ENCODE data around the gene PNMA6E.
"Not testable (repeated sequence)": the region's sequence is repeated elsewhere in the genome, so short reads cannot be mapped to it uniquely, and the experiment has no call there.

The PNMA6E gene

DNA sequence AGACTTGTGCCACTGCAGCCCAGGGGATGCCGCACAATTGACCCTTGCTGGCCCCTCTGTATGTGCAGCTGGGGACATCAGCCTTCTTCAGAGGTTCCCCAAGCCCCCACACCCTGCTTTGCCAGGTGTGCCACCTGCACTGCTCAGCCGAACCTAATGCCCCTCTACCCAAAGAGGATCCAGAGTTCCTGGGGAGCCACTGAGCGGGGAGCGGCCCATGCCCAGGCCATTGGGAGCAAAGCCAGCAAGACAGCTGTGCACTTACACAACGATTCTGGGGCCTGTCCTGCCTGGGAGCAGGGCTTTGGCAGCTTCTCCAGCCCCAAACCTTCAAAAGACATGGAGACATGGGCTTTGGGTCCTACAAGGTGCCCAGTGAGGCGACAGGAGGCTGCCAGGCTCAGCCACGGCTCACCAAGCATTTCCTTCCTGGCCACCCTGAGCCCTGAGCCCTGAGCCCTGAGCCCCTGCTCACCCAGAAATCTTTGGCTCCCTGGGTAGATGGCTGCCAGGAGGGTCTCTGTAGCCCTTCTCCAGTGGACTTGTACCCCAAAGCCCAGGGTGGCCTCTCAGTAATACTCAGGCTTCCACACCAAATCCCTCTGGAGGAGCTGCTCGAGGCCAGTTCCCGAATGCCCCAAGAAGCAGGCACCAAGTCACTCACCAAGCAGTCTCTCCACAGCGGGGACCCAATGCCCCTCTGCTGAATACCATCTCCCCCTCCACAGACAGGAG, 13.0 kb downstream of the PNMA6E start:
- Mint-ChIP-seq H3K4me3 (no peak overlapping the region), H3K4me1 (ENCODE audit: low read depth) (no peaks in the 10 kb centered on the region), H3K27me3 (no peaks in the 10 kb centered on the region)

DNA sequence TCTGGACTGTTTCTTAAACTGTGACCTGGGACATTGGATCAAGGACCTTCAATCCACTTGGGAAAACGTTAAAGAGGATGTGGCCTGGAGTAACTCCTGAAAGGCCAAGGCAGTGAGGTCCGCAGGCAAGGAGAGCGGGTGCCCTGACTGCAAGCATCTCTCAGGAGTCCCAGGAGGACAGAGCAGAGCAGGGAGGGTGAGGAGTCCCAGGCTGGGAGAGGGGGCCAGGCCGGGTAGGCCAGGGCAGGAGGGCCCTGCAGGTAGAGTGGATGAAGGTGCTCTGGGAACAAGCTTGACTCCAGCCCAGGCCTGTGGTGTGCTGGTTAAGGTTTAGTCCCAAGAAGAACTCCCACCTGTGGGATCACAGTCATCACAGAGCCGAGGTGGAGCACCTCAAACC, 13.8 kb downstream of the PNMA6E start:
- H3K9me3 Mint-ChIP-seq = no peaks in the 10 kb centered on the region
- no peaks in the 10 kb centered on the region for H3K27me3 Mint-ChIP-seq
- H3K4me3 Mint-ChIP-seq = no peak overlapping the region

More for the DNA sequence above, 13.0 kb downstream of the PNMA6E start:
- Mint-ChIP-seq H3K36me3 (ENCODE audit: low read depth) (no peaks in the 10 kb centered on the region), H3K27ac (no peak overlapping the region), H3K9me3 (no peaks in the 10 kb centered on the region)

DNA sequence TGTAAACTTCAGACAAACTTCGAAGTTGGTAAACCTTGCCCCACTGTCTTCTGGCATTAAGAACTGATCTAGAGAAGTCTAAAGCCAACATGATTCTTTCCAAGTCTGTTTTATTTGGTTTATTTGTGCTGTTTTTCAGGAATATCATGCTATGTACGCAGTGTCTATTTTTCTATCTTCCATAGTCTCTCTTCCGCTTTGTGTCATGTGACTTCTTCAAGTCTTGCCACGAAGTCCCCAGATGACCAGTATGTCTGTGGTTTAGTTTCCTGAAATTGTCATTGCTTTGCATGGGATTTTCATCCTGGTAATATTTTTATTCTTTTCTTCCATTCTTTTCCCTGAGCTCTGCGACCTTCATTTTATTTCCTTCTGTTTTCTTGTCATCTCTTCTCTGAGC, 15.1 kb downstream of the PNMA6E start:
- no peaks in the 10 kb centered on the region for H3K36me3 Mint-ChIP-seq (ENCODE audit: low read depth)
- no peak overlapping the region for H3K27ac Mint-ChIP-seq
- H3K27me3 Mint-ChIP-seq = no peaks in the 10 kb centered on the region
- no peaks in the 10 kb centered on the region for H3K9me3 Mint-ChIP-seq
- H3K4me1 Mint-ChIP-seq (ENCODE audit: low read depth) = no peaks in the 10 kb centered on the region
- H3K4me3 Mint-ChIP-seq = no peak overlapping the region

More for the DNA sequence above, 13.8 kb downstream of the PNMA6E start:
- Mint-ChIP-seq H3K27ac (no peak overlapping the region), H3K36me3 (ENCODE audit: low read depth) (no peaks in the 10 kb centered on the region), H3K4me1 (ENCODE audit: low read depth) (no peaks in the 10 kb centered on the region)

DNA sequence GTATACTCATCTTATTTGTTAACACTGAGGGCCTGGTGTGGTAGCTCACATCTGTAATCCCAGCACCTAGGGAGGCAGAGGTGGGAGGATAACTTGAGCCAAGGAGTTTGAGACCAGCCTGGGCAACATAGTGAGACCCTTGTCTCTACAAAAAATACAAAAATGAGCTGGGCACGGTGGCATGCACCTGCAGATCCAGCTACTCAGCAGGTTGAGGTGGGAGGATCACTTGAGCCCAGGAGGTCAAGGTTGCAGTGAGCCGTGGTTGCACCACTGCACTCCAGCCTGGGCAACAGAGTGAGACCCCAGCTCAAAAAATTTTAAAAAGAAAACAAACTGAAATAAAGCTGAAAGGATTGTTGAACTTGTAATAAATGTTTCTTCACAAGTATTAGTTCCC, 16.2 kb downstream of the PNMA6E start:
- H3K9me3 Mint-ChIP-seq; H3K36me3 Mint-ChIP-seq (ENCODE audit: low read depth); H3K4me3 Mint-ChIP-seq; H3K27me3 Mint-ChIP-seq; H3K4me1 Mint-ChIP-seq (ENCODE audit: low read depth); H3K27ac Mint-ChIP-seq: not testable (repeated sequence)

DNA sequence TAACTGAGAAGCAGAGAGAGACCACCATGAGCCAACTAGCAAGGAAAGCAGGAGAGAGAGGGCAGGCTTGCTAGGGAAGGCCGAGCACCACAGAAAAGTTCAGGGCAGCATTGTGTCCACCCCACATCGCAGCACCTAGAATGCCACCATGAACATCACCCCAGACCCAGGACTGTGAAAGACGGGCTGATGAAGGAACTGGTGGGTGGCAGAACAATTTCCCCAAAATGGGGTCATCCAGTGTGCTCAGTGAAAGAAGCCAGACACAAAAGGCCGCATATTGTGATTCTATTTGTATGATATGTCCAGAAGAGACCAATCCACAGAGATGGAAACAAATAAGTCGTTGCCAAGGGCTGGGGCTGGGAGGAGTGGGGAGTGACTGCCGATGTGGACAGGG, 16.8 kb downstream of the PNMA6E start:
- Mint-ChIP-seq H3K36me3 (ENCODE audit: low read depth) (no peaks in the 10 kb centered on the region), H3K4me3 (no peak overlapping the region), H3K27me3 (no peaks in the 10 kb centered on the region), H3K27ac (no peak overlapping the region), H3K4me1 (ENCODE audit: low read depth) (no peaks in the 10 kb centered on the region), H3K9me3 (no peaks in the 10 kb centered on the region)

DNA sequence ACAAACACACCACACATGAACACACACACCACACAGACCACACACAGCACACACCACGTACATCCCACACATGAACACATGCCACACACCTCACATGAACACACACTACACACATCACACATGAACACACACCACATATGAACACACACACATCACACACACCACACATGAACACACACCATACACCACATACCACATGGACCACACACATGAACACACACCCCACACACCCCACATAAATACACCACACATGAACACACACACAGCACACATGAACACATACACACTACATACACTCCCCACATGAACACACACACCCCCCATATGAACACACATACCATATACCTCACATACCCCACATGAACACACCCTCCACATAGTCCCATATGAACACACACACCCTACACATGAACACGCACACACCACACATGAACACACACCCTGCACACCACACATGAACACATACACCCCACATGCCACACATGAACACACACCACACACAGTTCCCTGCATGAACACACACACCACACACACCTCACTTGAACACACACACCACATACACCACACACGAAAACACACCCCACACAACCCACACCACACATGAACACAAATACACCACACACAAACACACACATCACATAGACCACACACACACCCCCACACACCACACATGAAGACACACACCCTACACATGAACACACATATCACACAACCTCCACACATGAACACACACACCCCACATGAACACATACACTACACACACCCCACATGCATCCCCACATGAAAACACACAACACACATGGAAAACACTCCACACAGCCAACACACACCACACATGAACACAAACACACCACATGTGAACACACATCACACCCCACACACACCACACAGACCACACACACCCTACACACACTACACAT, 18.3 kb downstream of the PNMA6E start:
- no peaks in the 10 kb centered on the region for H3K36me3 Mint-ChIP-seq (ENCODE audit: low read depth)
- H3K4me1 Mint-ChIP-seq (ENCODE audit: low read depth) = no peaks in the 10 kb centered on the region
- no peak overlapping the region for H3K27ac Mint-ChIP-seq
- H3K4me3 Mint-ChIP-seq = no peak overlapping the region
- no peaks in the 10 kb centered on the region for H3K27me3 Mint-ChIP-seq
- H3K9me3 Mint-ChIP-seq = no peaks in the 10 kb centered on the region

DNA sequence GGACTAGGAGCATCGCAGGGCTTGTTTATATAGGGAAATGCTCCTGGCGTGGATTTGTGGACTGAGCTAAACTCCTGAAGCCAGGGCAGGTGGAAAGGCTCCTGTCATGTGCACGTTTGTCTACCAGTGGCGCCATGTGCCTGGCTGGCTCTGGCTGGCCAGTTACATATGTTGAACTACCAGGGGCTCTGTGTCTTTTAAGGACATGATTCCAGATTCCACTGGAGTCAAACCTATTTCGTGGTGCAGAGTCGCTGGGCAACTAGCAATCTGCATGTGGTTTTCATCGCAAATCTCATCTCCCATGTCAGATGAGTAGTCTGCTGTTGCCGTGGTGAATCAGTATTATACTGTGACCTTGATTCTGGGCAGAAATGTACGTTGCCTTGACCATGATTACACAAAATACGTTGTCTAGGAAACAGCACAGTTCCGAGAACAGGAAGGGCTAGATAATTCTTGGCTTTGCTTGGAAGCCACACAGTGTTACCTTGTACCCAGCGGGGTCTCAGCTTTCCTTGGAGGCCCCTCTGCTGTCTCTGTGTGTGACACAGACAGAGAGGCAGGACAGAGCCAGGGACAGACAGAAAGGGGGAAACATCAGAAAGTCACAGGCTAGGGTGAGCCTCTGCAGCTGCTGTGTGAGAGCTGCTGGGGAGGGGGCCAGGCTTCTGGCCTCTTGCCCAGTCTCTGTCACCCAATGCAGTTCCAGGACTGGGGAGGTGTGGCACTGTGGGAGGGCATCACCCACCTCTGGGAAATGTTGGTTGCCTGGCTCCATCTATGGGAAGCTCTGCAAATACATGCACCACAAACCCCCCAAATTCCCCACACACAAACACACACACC, 19.2 kb downstream of the PNMA6E start:
- Mint-ChIP-seq H3K27ac (no peak overlapping the region), H3K27me3 (no peaks in the 10 kb centered on the region), H3K9me3 (no peaks in the 10 kb centered on the region), H3K36me3 (ENCODE audit: low read depth) (no peaks in the 10 kb centered on the region), H3K4me3 (no peak overlapping the region), H3K4me1 (ENCODE audit: low read depth) (no peaks in the 10 kb centered on the region)

DNA sequence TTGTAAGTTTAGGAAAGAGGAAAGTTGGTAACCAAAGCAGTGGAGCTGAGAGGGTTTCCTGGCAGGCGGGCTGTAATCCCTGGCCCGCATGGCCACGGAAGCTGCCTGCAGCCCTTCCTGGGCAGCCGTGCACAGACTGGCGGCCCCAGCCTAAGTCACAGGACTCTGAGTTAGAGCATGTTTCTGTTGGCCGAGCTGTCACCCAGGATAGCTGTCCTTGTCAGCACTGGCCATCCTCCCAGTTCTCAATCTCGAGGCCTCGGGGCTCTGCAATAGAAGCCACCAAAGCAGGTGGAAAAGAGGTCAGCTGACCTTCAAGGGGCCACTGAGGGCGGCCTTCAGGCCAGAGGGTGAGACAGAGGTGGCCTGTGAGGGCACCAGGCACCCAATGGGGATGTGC, 20.5 kb downstream of the PNMA6E start:
- no peaks in the 10 kb centered on the region for H3K4me1 Mint-ChIP-seq (ENCODE audit: low read depth)
- H3K4me3 Mint-ChIP-seq = no peak overlapping the region
- H3K27ac Mint-ChIP-seq = no peak overlapping the region
- no peaks in the 10 kb centered on the region for H3K27me3 Mint-ChIP-seq
- no peaks in the 10 kb centered on the region for H3K36me3 Mint-ChIP-seq (ENCODE audit: low read depth)
- H3K9me3 Mint-ChIP-seq = no peaks in the 10 kb centered on the region

DNA sequence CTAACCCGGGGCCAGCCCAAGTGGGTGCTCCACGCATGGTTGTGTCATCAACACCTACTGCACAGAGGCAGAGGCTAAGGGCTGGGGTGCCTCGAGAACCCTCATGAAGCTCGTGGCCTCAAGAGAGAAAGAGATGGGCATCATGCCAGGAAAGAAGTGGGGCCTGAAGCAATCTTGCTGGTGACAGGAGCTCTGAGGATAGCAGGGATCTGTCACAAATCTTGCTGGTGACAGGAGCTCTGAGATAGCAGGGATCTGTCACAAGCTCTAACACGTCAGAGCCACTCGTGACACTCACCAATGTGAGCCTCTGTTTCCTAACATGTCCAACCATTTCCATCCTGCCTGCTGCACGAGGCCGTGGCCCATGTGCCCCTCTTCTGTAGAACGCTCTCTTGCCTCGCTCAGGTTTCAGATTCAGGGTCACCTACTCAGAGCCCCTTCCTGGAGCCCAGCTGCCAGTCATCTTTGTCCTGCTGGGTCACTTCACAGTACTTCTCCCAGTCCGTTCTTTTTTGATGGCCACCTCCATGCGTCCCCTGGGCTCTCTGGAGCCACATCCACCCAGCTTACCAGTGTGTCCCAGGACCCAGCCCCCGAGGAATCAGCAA, 21.1 kb downstream of the PNMA6E start:
- H3K4me3 Mint-ChIP-seq = no peak overlapping the region
- no peak overlapping the region for H3K27ac Mint-ChIP-seq
- H3K27me3 Mint-ChIP-seq = no peaks in the 10 kb centered on the region
- H3K9me3 Mint-ChIP-seq = no peaks in the 10 kb centered on the region
- H3K36me3 Mint-ChIP-seq (ENCODE audit: low read depth) = no peaks in the 10 kb centered on the region
- H3K4me1 Mint-ChIP-seq (ENCODE audit: low read depth) = no peaks in the 10 kb centered on the region

DNA sequence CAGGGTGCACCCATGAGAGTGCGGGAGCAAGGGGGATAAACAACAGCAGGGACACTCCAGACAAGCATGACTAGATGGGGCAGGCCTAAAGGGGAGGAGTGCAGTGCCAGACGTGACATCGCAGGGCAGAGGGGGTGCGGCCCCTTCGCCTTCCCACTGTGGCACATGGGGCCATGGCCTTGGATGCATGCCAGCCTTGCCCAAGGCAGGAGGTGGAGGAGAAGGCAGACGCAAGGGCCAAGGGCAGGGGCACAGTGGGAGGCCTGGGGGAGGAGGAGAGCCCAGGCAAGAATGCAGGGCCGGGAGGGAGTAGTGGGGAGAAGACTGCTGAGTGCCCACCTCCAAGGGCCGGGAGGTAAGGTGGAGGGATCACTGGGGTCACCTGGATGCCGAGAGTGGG, 21.6 kb downstream of the PNMA6E start:
- no peaks in the 10 kb centered on the region for H3K36me3 Mint-ChIP-seq (ENCODE audit: low read depth)
- no peaks in the 10 kb centered on the region for H3K9me3 Mint-ChIP-seq
- H3K4me3 Mint-ChIP-seq = no peak overlapping the region
- no peak overlapping the region for H3K27ac Mint-ChIP-seq
- no peaks in the 10 kb centered on the region for H3K27me3 Mint-ChIP-seq
- no peaks in the 10 kb centered on the region for H3K4me1 Mint-ChIP-seq (ENCODE audit: low read depth)

DNA sequence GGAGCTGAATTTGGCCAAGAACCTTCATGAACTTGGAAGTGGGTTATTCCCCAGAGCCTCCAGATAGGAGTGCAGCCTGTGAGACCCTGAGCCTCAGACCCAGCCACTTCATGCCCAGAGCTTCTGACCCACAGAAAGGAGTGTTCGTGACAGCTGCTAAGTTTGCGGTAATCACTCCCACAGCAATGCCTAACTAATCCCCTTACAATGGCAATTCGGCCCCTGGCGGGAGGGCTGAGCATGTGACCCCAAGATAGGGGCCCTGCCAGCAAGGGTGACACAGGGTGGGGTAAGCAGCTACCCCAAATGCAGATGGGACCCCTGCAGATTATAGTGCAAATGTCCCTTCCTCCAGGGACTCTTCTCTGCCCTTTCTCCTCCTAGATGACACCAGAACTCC, 22.5 kb downstream of the PNMA6E start:
- Mint-ChIP-seq H3K4me3 (no peak overlapping the region), H3K27ac (no peak overlapping the region), H3K27me3 (no peaks in the 10 kb centered on the region), H3K4me1 (ENCODE audit: low read depth) (no peaks in the 10 kb centered on the region), H3K9me3 (no peaks in the 10 kb centered on the region), H3K36me3 (ENCODE audit: low read depth) (no peaks in the 10 kb centered on the region)

DNA sequence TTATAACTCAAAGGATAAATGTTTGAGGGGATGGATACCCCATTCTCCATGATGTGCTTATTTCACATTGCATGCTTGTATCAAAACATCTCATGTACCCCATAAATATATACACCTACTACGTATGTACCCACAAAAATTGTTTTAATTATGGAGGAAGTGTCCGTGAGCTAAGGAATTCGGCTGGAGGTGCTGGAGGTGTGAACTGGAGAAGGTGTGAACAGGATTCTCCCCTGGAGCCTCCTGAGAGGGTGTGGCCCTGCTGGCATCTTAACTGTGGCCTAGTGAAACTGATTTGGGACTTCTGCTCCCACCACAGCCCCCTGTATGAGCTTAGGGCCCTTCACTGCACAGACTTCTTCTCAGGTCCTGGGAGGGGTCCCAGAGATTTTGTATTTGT, 23.4 kb downstream of the PNMA6E start:
- H3K4me3 Mint-ChIP-seq = no peak overlapping the region
- no peaks in the 10 kb centered on the region for H3K36me3 Mint-ChIP-seq (ENCODE audit: low read depth)
- no peaks in the 10 kb centered on the region for H3K9me3 Mint-ChIP-seq
- H3K27me3 Mint-ChIP-seq = no peaks in the 10 kb centered on the region
- H3K27ac Mint-ChIP-seq = no peak overlapping the region
- no peaks in the 10 kb centered on the region for H3K4me1 Mint-ChIP-seq (ENCODE audit: low read depth)

DNA sequence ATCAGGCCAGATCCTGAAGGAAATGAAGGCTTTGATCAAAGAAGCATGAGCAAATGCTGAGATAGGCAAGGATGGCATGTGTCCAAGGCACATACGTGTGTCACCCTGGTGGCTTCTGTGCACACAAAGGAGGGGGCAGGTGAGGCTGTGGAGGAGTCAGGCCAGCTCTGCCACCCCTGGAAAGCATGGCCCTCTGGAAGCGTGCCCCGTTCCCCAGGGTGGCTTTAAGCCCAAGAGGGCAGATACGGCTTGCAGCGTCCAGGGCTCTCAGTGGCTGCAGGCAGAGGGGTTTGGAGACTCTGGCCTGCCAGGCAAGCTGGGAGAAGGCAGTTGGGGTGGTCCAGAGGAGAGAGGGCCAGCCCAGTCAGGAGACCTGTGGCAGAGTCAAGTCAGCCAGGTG, 25.6 kb downstream of the PNMA6E start:
- Mint-ChIP-seq H3K36me3 (ENCODE audit: low read depth) (no peaks in the 10 kb centered on the region), H3K27me3 (peaks cover 2% of the 10 kb centered on the region), H3K9me3 (no peaks in the 10 kb centered on the region), H3K4me1 (ENCODE audit: low read depth) (peaks cover 5% of the 10 kb centered on the region), H3K27ac (no peak overlapping the region), H3K4me3 (no peak overlapping the region)

DNA sequence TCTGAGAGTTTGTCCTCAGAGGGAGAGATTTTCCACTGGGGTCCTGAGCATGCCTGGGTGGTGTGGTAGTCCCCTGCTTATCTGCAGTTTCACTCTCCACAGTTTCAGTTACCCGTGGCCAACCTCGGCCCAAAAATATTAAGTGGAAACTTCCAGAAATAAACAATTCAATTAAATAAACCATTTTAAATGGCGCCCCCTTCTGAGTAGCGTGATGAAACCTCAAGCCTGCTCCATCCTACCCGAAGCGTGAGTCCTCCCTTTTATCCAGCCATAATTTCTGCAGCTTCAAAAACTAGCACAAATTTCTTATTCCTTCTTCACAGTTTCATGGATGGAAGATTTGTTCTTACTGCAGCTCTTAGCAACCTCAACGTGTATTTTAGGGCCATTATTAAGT, 26.7 kb downstream of the PNMA6E start:
- Mint-ChIP-seq H3K9me3 (no peaks in the 10 kb centered on the region), H3K27me3 (peaks cover 5% of the 10 kb centered on the region), H3K36me3 (ENCODE audit: low read depth) (no peaks in the 10 kb centered on the region), H3K4me1 (ENCODE audit: low read depth) (peaks cover 7% of the 10 kb centered on the region), H3K27ac (no peak overlapping the region), H3K4me3 (no peak overlapping the region)

All from stimulated activated naive CD8-positive, alpha-beta T cell treated with anti-CD3 and anti-CD28 coated beads, Interleukin-15, Interleukin-2, amounts not matched to agents 100 ng/mL and 50 ng/mL, for 24 hours (primary cell).